A673 (cell line): ENCODE measurements around the gene TNS3. TPM values are rescaled to one million over a fixed set of nuclear protein-coding genes. Genes with fewer than 3 reads are reported as not detected.

Experiments used
- BruUV-seq: library from RNA; stranded (reverse); fragments of 400-500 nt; replicated peaks from 2 replicates; lab custom pipeline; 2021; lab: Mats Ljungman, UMichigan
- CTCF ChIA-PET: fragments of 300-600 bp; sonication (Branson Sonifier 250); formaldehyde crosslinking; loops from one replicate; lab custom pipeline; 2022; ENCODE audit warnings: antibody characterized with exemption; lab: Charles Lee
- POLR2A ChIA-PET: fragments of 300-600 bp; sonication (Branson Sonifier 250); formaldehyde crosslinking; loops from one replicate; lab custom pipeline; 2022; ENCODE audit warnings: antibody characterized with exemption; ENCODE audit not compliant: low non-redundant PET; lab: Charles Lee
- DNase-seq: peaks from one replicate; pipeline ENCODE4 v3.0.0-alpha.2; 2015; ENCODE audit warnings: low spot score
- H3K27ac ChIP-seq: fragments of 200-600 bp; sonication (generic); 2 replicates; pipeline ENCODE4 v1.5.1; 2016; ENCODE audit warnings: mixed run types, low read depth, mild to moderate bottlenecking, mixed read lengths, antibody characterized with exemption, low read length; ENCODE audit not compliant: poor library complexity, severe bottlenecking
- H3K27me3 ChIP-seq: fragments of 200-600 bp; sonication (generic); replicated peaks from 2 replicates; pipeline ENCODE4 v1.6.1; 2017; ENCODE audit warnings: mixed run types, low read depth, mild to moderate bottlenecking, mixed read lengths, antibody characterized with exemption, low read length; ENCODE audit not compliant: insufficient read depth, poor library complexity
- H3K36me3 ChIP-seq: fragments of 200-600 bp; sonication (generic); 2 replicates; pipeline ENCODE4 v1.6.1; 2016; ENCODE audit warnings: mixed run types, mild to moderate bottlenecking, mixed read lengths, antibody characterized with exemption, low read length; ENCODE audit not compliant: insufficient read depth, poor library complexity, severe bottlenecking
- H3K4me1 ChIP-seq: fragments of 200-600 bp; sonication (generic); 2 replicates; pipeline ENCODE4 v1.6.1; 2017; ENCODE audit warnings: mixed run types, mild to moderate bottlenecking, mixed read lengths, antibody characterized with exemption, low read length; ENCODE audit not compliant: insufficient read depth, poor library complexity, severe bottlenecking
- H3K4me3 ChIP-seq: fragments of 200-600 bp; sonication (generic); 2 replicates; pipeline ENCODE4 v1.5.1; 2016; ENCODE audit warnings: low read depth, mixed run types, mild to moderate bottlenecking, mixed read lengths, low read length; ENCODE audit not compliant: poor library complexity, severe bottlenecking
- H3K9me3 ChIP-seq: fragments of 200-600 bp; sonication (generic); 2 replicates; pipeline ENCODE4 v1.6.1; 2016; ENCODE audit warnings: mixed run types, low read depth, mild to moderate bottlenecking, mixed read lengths, antibody characterized with exemption, low read length; ENCODE audit not compliant: poor library complexity, severe bottlenecking
- CTCF ChIP-seq: fragments of 300-800, 200-600 bp; sonication (generic); conservative IDR thresholded peaks from 2 replicates; pipeline ENCODE4 v1.5.1; 2017; ENCODE audit warnings: low read depth, mild to moderate bottlenecking, antibody characterized with exemption, low read length, moderate library complexity, mixed read lengths
- EZH2 ChIP-seq: fragments of 200-600 bp; sonication (generic); IDR thresholded peaks from 2 replicates; pipeline ENCODE4 v1.6.1; 2017; ENCODE audit warnings: borderline replicate concordance, low read depth, mild to moderate bottlenecking, mixed read lengths, antibody characterized with exemption, low read length; ENCODE audit not compliant: poor library complexity, severe bottlenecking
- intact Hi-C: fragments of 100-400 bp; cut with micrococcal nuclease; formaldehyde crosslinking; loops from one replicate; pipeline ENCODE4 v1.10.0; 2022; ENCODE audit not compliant: unreplicated experiment
- total RNA-seq: library from RNA; stranded (reverse); gene quantifications from 2 replicates; pipeline ENCODE4 v1.2.3, GENCODE V29; 2021

Gene TNS3
- total RNA-seq, 1 experiment from 2014 or later, result not detected

DNA sequence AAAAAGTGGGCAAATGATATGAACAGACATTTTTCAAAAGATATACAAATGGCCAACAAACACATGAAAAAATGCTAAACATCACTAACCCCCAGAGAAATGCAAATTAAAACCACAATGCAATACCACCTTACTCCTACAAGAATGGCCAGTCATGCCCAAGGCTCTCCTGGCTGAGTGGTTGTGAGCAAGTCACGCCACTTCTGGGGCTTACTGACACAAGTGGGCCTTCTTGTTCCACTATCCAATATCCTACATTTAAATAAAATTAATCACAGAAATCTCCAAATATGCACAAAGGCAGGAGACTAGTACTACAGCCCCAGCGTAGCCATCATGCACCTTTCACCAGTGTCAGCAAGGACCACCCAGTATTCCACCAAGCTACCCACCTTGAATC lies 181.9 kb downstream of the TNS3 start:
- no peaks in the 10 kb centered on the region for H3K9me3 ChIP-seq
- no peak overlapping the region for H3K27ac ChIP-seq
- H3K4me3 ChIP-seq, result no peak overlapping the region
- POLR2A ChIA-PET, result no interaction called here
- H3K27me3 ChIP-seq, result peaks cover 16% of the 10 kb centered on the region
- intact Hi-C loops, result no loop called here
- H3K4me1 ChIP-seq, result no peaks in the 10 kb centered on the region
- H3K36me3 ChIP-seq, result no peaks in the 10 kb centered on the region
- BruUV-seq, result no TSS peak
- no peak for DNase-seq
- TF ChIP-seq EZH2, result no peak
- CTCF ChIA-PET, result no interaction called here

GRCh38 chr7:47394751-47395252 lies 187.1 kb downstream of the TNS3 start:
- Histone ChIP-seq H3K27ac (no peak overlapping the region), H3K36me3 (no peaks in the 10 kb centered on the region), H3K9me3 (no peaks in the 10 kb centered on the region), H3K4me1 (no peaks in the 10 kb centered on the region), H3K27me3 (peaks cover 61% of the 10 kb centered on the region), H3K4me3 (no peak overlapping the region)
- TF ChIP-seq EZH2, result no peak
- no peak for TF ChIP-seq CTCF
- ChIA-PET POLR2A (no interaction called here), CTCF (no interaction called here)
- no peak for DNase-seq
- intact Hi-C loops, result no loop called here
- BruUV-seq, result no TSS peak

GRCh38 chr7:47394216-47394615 lies 187.7 kb downstream of the TNS3 start:
- Histone ChIP-seq H3K27ac (no peak overlapping the region), H3K4me3 (no peak overlapping the region), H3K36me3 (no peaks in the 10 kb centered on the region), H3K4me1 (no peaks in the 10 kb centered on the region), H3K9me3 (no peaks in the 10 kb centered on the region), H3K27me3 (peaks cover 65% of the 10 kb centered on the region)
- POLR2A ChIA-PET, result no interaction called here
- no TSS peak for BruUV-seq
- CTCF ChIA-PET, result no interaction called here
- no peak for TF ChIP-seq EZH2
- no peak for TF ChIP-seq CTCF
- intact Hi-C loops, result no loop called here
- DNase-seq, result no peak

GRCh38 chr7:47393406-47393805 lies 188.5 kb downstream of the TNS3 start:
- H3K9me3 ChIP-seq, result no peaks in the 10 kb centered on the region
- no peak overlapping the region for H3K4me3 ChIP-seq
- intact Hi-C loops, result no loop called here
- no peak overlapping the region for H3K27ac ChIP-seq
- BruUV-seq, result no TSS peak
- POLR2A ChIA-PET, result no interaction called here
- H3K27me3 ChIP-seq, result peaks cover 65% of the 10 kb centered on the region
- no peaks in the 10 kb centered on the region for H3K4me1 ChIP-seq
- H3K36me3 ChIP-seq, result no peaks in the 10 kb centered on the region
- TF ChIP-seq CTCF, result no peak
- no peak for TF ChIP-seq EZH2
- DNase-seq, result no peak
- CTCF ChIA-PET, result no interaction called here
